PC-3 (cell line): ENCODE data around the gene GIGYF2.

ENCODE experiments used
- CTCF ChIP-seq: fragments of 300-600 bp; sonication (generic); conservative IDR thresholded peaks from 2 replicates; pipeline ENCODE4 v1.5.1; 2017; ENCODE audit warnings: antibody characterized with exemption, low read depth, mild to moderate bottlenecking, low read length
- EZH2 ChIP-seq: fragments of 300-600 bp; sonication (generic); IDR thresholded peaks from one replicate; pipeline ENCODE4 v1.6.1; 2017; ENCODE audit warnings: antibody characterized with exemption, mild to moderate bottlenecking, low read length; ENCODE audit not compliant: unreplicated experiment
- EZH2phosphoT487 ChIP-seq: fragments of 300-600 bp; sonication (generic); IDR thresholded peaks from 2 replicates; pipeline ENCODE4 v1.6.1; 2018; ENCODE audit warnings: mild to moderate bottlenecking, antibody characterized with exemption, low read length, borderline replicate concordance

- TF ChIP-seq CTCF (no peak), EZH2 (no peak), EZH2phosphoT487 (no peak)
These were observed 183.7 kb downstream of the GIGYF2 start for GRCh38 chr2:232880764-232881351.
